Neural progenitor cell (in vitro differentiated cells): Measurements from ENCODE around the gene TMEM108. TPM values are rescaled to one million over a fixed set of nuclear protein-coding genes. Genes with fewer than 3 reads are reported as not detected.
A peak's percentile ranks its signal among the peaks of the same experiment; 100 is the strongest.

ENCODE experiments used
- DNase-seq: peaks from one replicate; pipeline ENCODE4 v3.0.0-alpha.2; 2016; ENCODE audit warnings: low spot score
- H2AFZ ChIP-seq: fragments of 200-600 bp; sonication (generic); replicated peaks from 2 replicates; pipeline ENCODE4 v1.6.1; 2016; ENCODE audit warnings: antibody characterized with exemption
- H3F3A ChIP-seq: fragments of 200-600 bp; sonication (generic); 2 replicates; pipeline ENCODE4 v1.6.1; 2016; ENCODE audit warnings: antibody characterized with exemption, low read depth
- H3K27ac ChIP-seq: fragments of 200-600 bp; sonication (generic); 2 replicates; pipeline ENCODE4 v1.5.1; 2016; ENCODE audit warnings: mild to moderate bottlenecking
- H3K27me3 ChIP-seq: fragments of 200-600 bp; sonication (generic); 2 replicates; pipeline ENCODE4 v1.6.1; 2016; ENCODE audit warnings: mild to moderate bottlenecking, moderate library complexity
- H3K36me3 ChIP-seq: fragments of 200-600 bp; sonication (generic); 2 replicates; pipeline ENCODE4 v1.5.1; 2016
- H3K4me1 ChIP-seq: fragments of 200-600 bp; sonication (generic); 2 replicates; pipeline ENCODE4 v1.6.1; 2016; ENCODE audit warnings: mixed run types
- H3K4me2 ChIP-seq: fragments of 200-600 bp; sonication (generic); 2 replicates; pipeline ENCODE4 v1.6.1; 2016
- H3K4me3 ChIP-seq: fragments of 200-600 bp; sonication (generic); 2 replicates; pipeline ENCODE4 v1.5.1; 2016
- H3K79me2 ChIP-seq: fragments of 200-600 bp; sonication (generic); 2 replicates; pipeline ENCODE4 v1.6.1; 2016; ENCODE audit warnings: low read depth
- H3K9ac ChIP-seq: fragments of 200-600 bp; sonication (generic); 2 replicates; pipeline ENCODE4 v1.6.1; 2016
- H3K9me3 ChIP-seq: fragments of 200-600 bp; sonication (generic); 2 replicates; pipeline ENCODE4 v1.5.1; 2016; ENCODE audit warnings: low read depth
- H4K20me1 ChIP-seq: fragments of 200-600 bp; sonication (generic); 2 replicates; pipeline ENCODE4 v1.6.1; 2016; ENCODE audit warnings: low read depth
- H3K27ac Mint-ChIP-seq: 3 replicates; pipeline ENCODE4 v1.8.0; 2021; ENCODE audit warnings: mixed read lengths
- H3K27me3 Mint-ChIP-seq: 2 replicates; pipeline ENCODE4 v1.8.0; 2022; ENCODE audit warnings: low read depth, mild to moderate bottlenecking, inconsistent platforms, moderate library complexity, mixed read lengths; ENCODE audit not compliant: insufficient read depth
- H3K36me3 Mint-ChIP-seq: 3 replicates; pipeline ENCODE4 v1.8.0; 2021; ENCODE audit warnings: mixed read lengths
- H3K4me1 Mint-ChIP-seq: 3 replicates; pipeline ENCODE4 v1.8.0; 2021; ENCODE audit warnings: mixed read lengths
- H3K4me3 Mint-ChIP-seq: 3 replicates; pipeline ENCODE4 v1.8.0; 2021; ENCODE audit warnings: mild to moderate bottlenecking, moderate library complexity, mixed read lengths
- H3K9me3 Mint-ChIP-seq: 3 replicates; pipeline ENCODE4 v1.8.0; 2020; ENCODE audit warnings: mixed read lengths
- CTCF ChIP-seq: fragments of 200-600 bp; sonication (generic); IDR thresholded peaks from 2 replicates; pipeline ENCODE4 v1.5.1; 2017; ENCODE audit warnings: antibody characterized with exemption, mild to moderate bottlenecking
- EZH2 ChIP-seq: fragments of 200-600 bp; sonication (generic); IDR thresholded peaks from 2 replicates; pipeline ENCODE4 v1.6.1; 2017; ENCODE audit warnings: antibody characterized with exemption, mild to moderate bottlenecking, moderate library complexity
- EZH2phosphoT487 ChIP-seq: fragments of 200-600 bp; sonication (generic); IDR thresholded peaks from 2 replicates; pipeline ENCODE4 v1.6.1; 2017; ENCODE audit warnings: antibody characterized with exemption
- total RNA-seq: library from RNA; depleted of rRNA; stranded (reverse); fragments of >200 nt; gene quantifications from 2 replicates; pipeline ENCODE4 v1.2.3, GENCODE V29; 2015; ENCODE audit warnings: low replicate concordance

The TMEM108 gene
- total RNA-seq, 1 donor from 2014 or later: 4.8 TPM

GRCh38 chr3:133227813-133228212 is 189.6 kb downstream of the TMEM108 start:
- peaks cover 4% of the 10 kb centered on the region for H3K36me3 ChIP-seq
- peaks cover 15% of the 10 kb centered on the region for H3K4me1 ChIP-seq
- Mint-ChIP-seq H3K27ac (no peak overlapping the region), H3K27me3 (peaks cover 2% of the 10 kb centered on the region), H3K36me3 (peaks cover 3% of the 10 kb centered on the region), H3K4me3 (no peak overlapping the region), H3K4me1 (no peaks in the 10 kb centered on the region), H3K9me3 (peaks cover 12% of the 10 kb centered on the region)
- H3K27me3 ChIP-seq: no peaks in the 10 kb centered on the region
- H2AFZ ChIP-seq: no peak overlapping the region
- no peak overlapping the region for H3K4me2 ChIP-seq
- peaks cover 12% of the 10 kb centered on the region for H3F3A ChIP-seq
- H3K9me3 ChIP-seq: peaks cover 4% of the 10 kb centered on the region
- H4K20me1 ChIP-seq: no peaks in the 10 kb centered on the region
- no peak for DNase-seq
- no peak overlapping the region for H3K4me3 ChIP-seq
- TF ChIP-seq EZH2phosphoT487: no peak
- TF ChIP-seq CTCF: no peak
- no peak for TF ChIP-seq EZH2
- no peaks in the 10 kb centered on the region for H3K79me2 ChIP-seq
- H3K27ac ChIP-seq: no peak overlapping the region
- H3K9ac ChIP-seq: no peak overlapping the region

- no peak overlapping the region for H3K9ac ChIP-seq
- peaks cover 12% of the 10 kb centered on the region for H3F3A ChIP-seq
- no peaks in the 10 kb centered on the region for H3K4me1 Mint-ChIP-seq
- peak overlapping the region; percentile 19 for H3K4me2 ChIP-seq
- no peak overlapping the region for H2AFZ ChIP-seq
- no peaks in the 10 kb centered on the region for H3K27me3 ChIP-seq
- TF ChIP-seq EZH2phosphoT487: no peak
- no peak for TF ChIP-seq CTCF
- TF ChIP-seq EZH2: no peak
- H3K36me3 ChIP-seq: no peaks in the 10 kb centered on the region
- peaks cover 3% of the 10 kb centered on the region for H3K36me3 Mint-ChIP-seq
- no peak overlapping the region for H3K4me3 ChIP-seq
- H3K4me3 Mint-ChIP-seq: no peak overlapping the region
- no peaks in the 10 kb centered on the region for H3K79me2 ChIP-seq
- no peaks in the 10 kb centered on the region for H3K9me3 ChIP-seq
- no peak overlapping the region for H3K27ac ChIP-seq
- no peaks in the 10 kb centered on the region for H4K20me1 ChIP-seq
- peaks cover 2% of the 10 kb centered on the region for H3K27me3 Mint-ChIP-seq
- DNase-seq: peak; percentile 8
- no peak overlapping the region for H3K27ac Mint-ChIP-seq
- peaks cover 7% of the 10 kb centered on the region for H3K9me3 Mint-ChIP-seq
- peaks cover 15% of the 10 kb centered on the region for H3K4me1 ChIP-seq
Measured at GRCh38 chr3:133230195-133230594, 192.0 kb downstream of the TMEM108 start.

GRCh38 chr3:133236901-133237300 is 198.7 kb downstream of the TMEM108 start:
- H3K4me3 ChIP-seq: no peak overlapping the region
- H3K4me3 Mint-ChIP-seq: no peak overlapping the region
- peaks cover 3% of the 10 kb centered on the region for H3K9me3 Mint-ChIP-seq
- H3K9me3 ChIP-seq: no peaks in the 10 kb centered on the region
- H3K27ac ChIP-seq: no peak overlapping the region
- H3F3A ChIP-seq: no peaks in the 10 kb centered on the region
- no peaks in the 10 kb centered on the region for H3K27me3 Mint-ChIP-seq
- TF ChIP-seq EZH2 (no peak), EZH2phosphoT487 (no peak), CTCF (no peak)
- no peak for DNase-seq
- no peaks in the 10 kb centered on the region for H3K79me2 ChIP-seq
- H3K36me3 ChIP-seq: no peaks in the 10 kb centered on the region
- H3K4me2 ChIP-seq: no peak overlapping the region
- no peaks in the 10 kb centered on the region for H4K20me1 ChIP-seq
- no peaks in the 10 kb centered on the region for H3K36me3 Mint-ChIP-seq
- no peak overlapping the region for H3K9ac ChIP-seq
- no peaks in the 10 kb centered on the region for H3K4me1 ChIP-seq
- no peak overlapping the region for H2AFZ ChIP-seq
- H3K27ac Mint-ChIP-seq: no peak overlapping the region
- no peaks in the 10 kb centered on the region for H3K27me3 ChIP-seq
- no peaks in the 10 kb centered on the region for H3K4me1 Mint-ChIP-seq
